NOMO-1 treated with dmso at 0.1 percent for 144 hours (cell line): ENCODE data around the gene CAB39.

Source experiments
- DNase-seq: peaks from one replicate; lab custom pipeline; 2025; ENCODE audit not compliant: unreplicated experiment; lab: John Stamatoyannopoulos, UW

Gene CAB39

GRCh38 chr2:230852113-230852512, 139.5 kb downstream of the CAB39 start:
- no peak for DNase-seq

- DNase-seq, result no peak
Measured at GRCh38 chr2:230861552-230862255, 149.1 kb downstream of the CAB39 start.

GRCh38 chr2:230862292-230862691, 149.7 kb downstream of the CAB39 start:
- DNase-seq, result no peak

GRCh38 chr2:230863031-230863430, 150.4 kb downstream of the CAB39 start:
- no peak for DNase-seq

DNA sequence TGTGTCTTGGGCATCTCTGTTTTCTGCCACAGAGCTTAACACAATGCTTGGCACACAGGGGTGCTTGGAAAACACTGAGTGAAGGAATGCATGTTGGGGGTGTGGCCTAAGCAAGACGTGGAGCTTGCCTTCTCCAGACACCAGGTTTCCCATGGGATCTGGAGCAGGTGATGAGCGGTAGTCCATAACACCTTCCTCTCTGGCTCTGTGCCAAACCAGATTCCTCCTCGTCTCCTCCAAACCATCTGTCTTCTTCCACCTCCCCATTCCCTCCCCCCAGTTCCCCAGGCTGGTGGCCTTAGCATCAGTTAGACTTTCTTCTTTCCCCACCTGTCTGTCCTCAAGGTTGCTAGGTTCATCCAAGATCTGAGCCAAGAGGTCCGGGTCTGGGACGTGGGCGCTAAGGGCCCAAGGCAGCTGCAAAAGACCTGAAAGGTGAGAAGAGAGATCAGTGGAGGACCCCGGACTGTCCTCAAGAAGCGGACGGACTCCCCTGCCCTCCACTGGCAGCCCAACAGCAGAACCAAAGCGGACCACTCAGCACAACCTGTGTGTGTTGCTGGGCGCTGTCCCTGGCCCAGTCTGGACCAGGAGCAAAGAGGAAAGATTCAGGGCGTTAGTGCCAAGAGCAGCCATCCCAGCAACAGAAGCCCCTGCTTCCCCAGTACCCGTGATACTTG, 150.9 kb downstream of the CAB39 start:
- DNase-seq, result no peak

DNA sequence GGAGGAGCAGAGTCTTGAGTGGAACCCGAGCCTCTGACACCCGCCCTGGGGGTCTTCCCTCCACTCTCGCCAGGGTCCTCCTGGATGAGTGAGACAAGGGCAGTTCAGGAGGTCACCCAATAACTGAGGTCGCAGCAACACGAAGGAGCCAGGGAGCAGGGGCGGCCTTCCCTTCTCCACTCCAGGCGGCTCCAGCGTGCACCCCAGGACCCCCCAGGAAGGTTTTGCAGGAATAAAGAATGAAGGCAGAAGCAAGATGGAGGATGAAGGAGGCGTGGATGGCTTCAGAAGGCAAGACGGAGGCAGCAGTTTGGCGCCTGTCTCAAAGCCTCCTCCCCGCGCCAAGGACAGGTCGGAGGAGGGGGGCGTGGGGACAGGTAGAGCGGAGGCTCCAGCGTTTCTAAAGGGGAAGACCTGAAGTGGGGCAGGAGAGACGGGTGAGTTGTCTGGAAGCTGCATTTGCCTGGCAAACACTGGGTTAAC, 151.5 kb downstream of the CAB39 start:
- no peak for DNase-seq

DNA sequence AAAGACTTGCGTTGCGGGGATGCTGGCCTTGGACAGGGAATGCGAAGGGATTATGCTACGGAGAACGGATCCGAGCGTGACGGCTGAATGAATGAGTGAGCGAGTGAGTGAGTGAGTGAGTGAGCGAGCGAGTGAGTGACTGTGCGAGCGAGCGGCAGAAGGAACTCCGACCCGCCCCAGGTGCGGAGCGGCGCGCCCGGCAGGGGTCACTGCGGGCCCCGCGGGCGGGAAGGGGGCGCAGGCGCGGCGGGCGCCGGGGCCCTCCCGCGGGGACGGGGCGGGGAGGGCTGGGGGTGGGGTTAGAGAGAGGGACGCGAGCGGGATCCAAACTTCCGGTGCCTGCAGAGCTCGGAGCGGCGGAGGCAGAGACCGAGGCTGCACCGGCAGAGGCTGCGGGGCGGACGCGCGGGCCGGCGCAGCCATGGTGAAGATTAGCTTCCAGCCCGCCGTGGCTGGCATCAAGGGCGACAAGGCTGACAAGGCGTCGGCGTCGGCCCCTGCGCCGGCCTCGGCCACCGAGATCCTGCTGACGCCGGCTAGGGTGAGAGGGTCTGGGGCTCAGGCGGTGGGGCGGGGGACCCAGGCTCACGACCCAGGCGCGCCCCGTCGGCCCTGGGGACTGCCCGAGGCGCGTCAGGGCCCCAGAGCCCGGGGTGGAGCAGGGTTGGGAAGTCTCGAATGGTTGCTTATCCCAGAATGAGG, 152.1 kb downstream of the CAB39 start, which contains the start of gene ITM2C:
TSS of gene ITM2C (plus strand) at position 338 of the 702 bp plus-strand sequence. CDS start at position 422, 84 bp downstream.
- DNase-seq, result peak; percentile 91

DNA sequence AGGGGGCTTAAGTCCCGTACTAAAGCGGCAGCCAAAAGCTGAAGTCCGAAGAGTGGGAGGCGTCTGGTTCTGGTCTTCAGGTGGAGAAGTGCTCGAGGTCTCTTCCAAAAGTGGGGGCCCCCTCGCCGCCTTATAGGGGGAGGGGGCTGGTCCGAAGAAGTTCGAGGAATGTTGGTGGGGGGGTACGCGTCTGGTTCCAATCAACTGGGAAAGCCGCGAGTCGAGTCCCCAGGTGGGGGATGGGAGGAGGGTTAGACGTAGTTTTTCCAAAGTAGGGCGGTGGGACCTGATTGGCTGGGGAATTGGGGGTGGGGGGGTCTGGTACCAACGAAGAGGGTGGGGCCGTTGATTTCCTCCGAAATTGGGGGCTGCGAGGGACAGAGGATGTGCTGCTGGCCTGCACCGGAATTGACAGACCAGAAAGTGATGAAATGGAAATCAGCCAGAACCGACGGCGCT, 152.7 kb downstream of the CAB39 start:
- DNase-seq, result no peak

- DNase-seq, result no peak
Measured at GRCh38 chr2:230865766-230866755, 153.4 kb downstream of the CAB39 start.

DNA sequence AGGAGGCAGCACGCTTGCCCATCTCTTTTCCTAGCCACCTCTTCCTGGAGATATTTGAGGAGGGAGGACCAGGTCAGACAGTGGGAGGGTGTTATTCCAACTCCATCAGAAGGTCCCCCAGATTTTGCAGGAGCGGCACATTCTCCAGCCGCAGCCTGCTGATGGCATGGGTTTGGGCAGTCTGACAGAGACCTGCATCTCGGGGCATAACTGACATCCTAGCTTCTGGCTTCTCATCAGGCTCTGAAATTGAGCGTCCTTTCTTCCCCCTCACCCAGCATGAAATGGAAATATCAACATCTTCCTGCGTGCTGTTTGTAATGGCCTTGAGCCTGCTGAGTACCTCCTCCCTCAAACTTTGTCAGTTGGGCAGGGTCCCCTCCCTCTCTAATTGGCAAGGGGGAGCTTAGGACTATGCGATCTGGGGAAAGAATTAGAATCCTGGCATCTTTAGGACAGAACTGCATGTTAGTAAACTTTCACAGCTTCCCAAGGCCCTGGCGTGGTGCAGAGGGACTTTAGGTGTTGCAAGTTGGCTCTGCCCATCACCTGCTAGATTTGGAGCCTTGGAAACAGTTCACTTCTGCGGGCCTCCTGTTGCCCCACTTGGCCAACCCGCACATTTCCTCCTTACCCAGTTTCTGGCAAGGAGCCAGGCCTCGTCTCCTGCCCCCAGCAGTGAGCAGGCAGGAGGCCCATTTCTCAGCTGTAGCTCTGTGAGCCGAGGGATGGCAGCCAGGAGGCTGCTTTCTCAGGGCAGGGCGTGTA, 154.3 kb downstream of the CAB39 start:
- DNase-seq, result peak; percentile 44

DNA sequence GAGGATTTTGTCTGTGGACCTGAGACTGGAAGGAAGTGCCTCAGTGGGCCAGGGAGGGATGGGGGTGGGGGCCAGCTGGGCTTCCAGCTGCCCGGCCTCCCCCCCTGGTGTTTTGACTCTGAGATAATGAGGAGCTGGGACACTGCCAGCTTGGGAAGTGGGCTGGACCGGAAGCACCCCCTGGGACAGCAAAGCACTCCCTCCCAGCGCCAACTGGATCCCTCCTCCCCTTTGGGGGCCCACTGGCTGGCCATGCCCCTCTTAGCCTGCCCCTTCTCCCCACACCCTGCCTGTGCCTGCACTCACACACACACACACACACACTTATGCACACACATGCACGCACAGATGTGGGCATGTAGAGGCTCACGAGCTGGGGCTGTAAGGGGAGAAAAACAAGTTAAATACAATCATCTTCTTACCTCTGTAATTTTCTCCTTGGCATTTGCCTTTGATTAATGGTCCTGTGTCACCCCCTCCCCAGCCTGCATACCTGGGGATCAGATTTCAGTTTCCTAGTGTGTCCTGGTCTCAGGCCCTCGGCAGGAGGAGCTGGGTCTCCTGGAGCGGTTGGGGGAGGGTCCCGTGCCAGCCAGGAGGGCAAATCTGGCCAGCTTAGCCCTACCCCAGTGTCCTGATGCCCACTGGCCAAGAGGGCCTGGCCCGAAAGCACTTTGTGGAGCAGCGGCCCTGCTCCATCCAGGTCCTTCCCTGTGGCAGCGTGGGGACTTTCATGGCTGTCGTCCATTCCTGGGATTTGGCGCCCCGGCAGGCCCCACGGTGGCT, 155.7 kb downstream of the CAB39 start:
- DNase-seq, result no peak

GRCh38 chr2:230868947-230869913, 156.6 kb downstream of the CAB39 start:
- DNase-seq, result no peak

- DNase-seq, result no peak
Measured at GRCh38 chr2:230869914-230870543, 157.4 kb downstream of the CAB39 start.
